NCI-H1105 treated with DMSO at 0.1 percent for 48 hours (cell line): ENCODE data around the gene LGALS1.
"Not testable (repeated sequence)": the region's sequence is repeated elsewhere in the genome, so short reads cannot be mapped to it uniquely, and the experiment has no call there.

Experiments
- DNase-seq: peaks from one replicate; lab custom pipeline; 2025; lab: John Stamatoyannopoulos, UW

LGALS1 gene

DNA sequence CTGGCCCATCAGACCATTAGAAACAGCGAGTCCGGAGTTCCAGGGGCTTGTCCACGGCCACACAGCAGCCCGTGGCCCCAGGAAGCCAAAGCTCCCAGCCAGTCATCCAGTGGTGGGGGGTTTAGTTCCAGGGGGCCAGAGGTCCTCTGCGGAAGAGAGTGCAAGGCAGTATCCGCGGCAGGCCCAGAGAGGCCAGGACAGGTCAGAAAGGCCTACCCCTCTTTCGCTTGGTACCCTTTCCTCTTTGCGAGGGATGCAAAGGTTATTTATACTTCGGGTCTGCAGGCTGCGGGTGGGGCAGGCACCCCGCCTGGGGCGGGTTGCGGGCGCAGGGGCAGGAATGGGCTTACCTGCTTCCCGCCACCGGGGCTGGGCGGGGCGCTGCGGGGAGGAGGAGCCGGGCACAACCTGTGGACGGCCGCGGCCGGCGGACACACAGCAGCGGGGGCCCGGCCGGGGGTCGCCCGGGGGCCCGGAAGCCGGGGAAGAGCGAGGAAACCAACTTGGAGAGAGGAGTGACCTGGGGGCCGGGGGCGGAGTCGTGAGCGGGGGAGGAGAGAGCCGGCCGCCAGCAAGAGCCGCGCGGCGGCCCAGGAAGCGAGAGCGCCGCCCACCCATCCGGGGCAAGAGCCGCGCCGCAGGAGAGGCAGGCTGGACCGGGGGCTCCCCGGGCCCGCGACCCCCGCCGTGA, 36.2 kb upstream of the LGALS1 start, which contains the start of gene SH3BP1:
TSS of gene SH3BP1 (plus strand) at position 600 of the 691 bp plus-strand sequence. CDS start 119 bp downstream, outside the sequence.
- peak; percentile 18 for DNase-seq

GRCh38 chr22:37639771-37640590, 35.5 kb upstream of the LGALS1 start:
- DNase-seq: no peak

DNA sequence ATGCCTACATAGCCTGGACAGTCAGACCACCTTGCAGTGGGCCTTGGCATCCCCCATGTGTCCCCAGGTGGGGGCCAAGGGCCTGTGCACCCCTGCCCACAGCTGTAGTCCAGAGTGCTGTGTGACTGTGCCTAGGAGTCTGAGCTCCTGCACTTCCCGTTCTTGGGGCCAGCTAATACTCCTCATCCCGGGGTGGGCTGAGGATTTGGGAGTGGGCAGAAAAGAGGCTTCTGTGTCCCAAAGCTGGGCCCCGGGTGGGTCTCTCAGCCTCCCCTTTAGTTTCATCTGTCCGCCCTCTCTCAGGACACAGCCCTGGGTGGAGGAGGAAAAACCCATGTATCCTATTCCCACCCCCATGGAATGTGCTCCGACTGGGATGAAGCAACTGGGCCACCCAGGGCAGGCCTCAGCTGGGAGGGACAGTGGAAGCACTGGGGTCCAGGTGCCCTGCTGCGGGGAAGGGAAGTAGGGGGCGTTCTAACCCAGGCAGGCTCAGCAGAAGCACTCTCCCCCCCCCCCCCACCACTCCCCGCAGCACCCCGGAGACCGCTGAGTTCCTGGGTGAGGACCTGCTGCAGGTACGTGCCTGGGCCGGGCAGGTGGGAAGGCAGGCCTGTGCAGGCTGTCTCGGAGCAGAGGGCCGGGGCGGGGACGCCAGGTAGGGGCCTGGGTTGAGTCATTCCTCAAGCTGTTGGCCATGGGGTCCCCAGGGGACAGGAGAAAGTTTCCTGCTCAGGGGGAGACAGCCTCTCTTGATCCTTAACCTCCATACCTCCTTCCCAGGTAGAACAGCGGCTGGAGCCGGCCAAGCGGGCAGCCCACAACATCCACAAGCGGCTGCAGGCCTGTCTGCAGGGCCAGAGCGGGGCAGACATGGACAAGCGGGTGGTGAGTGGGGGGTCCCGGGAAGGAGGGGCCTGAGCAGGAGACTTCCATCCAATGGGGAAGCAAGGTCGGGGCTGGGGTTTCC, 34.6 kb upstream of the LGALS1 start:
- no peak for DNase-seq

GRCh38 chr22:37641561-37641949, 33.9 kb upstream of the LGALS1 start:
- no peak for DNase-seq

- peak; percentile 44 for DNase-seq
These were observed 32.1 kb upstream of the LGALS1 start for GRCh38 chr22:37643225-37643847.

DNA sequence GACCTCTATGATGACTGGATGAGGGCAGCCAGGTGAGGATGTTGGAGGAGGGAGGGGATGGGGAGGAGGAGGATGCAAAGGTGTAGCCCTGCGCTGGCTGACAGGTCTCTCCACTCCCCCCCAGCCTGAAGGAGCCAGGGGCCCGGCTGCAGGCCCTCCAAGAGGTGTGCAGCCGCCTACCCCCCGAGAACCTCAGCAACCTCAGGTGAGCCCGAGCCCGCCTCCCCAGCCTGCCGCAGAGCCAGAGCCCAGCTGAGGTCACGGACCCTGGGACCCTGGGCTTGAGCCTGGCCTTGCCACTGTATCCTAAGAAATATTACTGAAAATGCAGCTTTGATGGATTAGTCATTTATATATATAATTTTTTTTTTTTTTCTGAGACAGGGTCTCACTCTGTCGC, 28.1 kb upstream of the LGALS1 start:
- DNase-seq: no peak

DNA sequence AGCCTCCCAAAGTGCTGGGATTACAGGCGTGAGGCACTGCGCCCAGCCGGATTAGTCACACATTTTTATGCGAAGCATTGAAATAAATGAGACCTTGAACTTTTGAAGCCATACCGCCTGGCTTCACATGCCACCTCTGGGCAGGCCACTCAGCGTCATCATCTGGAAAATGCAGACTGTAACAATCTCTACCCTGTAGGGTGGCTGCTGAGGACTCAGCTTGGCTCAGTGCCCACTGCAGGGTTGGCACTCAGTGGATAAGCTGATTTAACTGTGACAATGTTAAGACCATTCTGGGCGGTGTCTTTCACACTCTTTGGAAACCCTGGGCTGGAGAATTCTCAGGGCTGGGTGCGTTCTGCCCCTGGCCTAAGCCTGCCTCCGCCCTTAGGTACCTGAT, 27.5 kb upstream of the LGALS1 start:
- no peak for DNase-seq

- no peak for DNase-seq
These were observed 24.8 kb upstream of the LGALS1 start for GRCh38 chr22:37650463-37651136.

DNA sequence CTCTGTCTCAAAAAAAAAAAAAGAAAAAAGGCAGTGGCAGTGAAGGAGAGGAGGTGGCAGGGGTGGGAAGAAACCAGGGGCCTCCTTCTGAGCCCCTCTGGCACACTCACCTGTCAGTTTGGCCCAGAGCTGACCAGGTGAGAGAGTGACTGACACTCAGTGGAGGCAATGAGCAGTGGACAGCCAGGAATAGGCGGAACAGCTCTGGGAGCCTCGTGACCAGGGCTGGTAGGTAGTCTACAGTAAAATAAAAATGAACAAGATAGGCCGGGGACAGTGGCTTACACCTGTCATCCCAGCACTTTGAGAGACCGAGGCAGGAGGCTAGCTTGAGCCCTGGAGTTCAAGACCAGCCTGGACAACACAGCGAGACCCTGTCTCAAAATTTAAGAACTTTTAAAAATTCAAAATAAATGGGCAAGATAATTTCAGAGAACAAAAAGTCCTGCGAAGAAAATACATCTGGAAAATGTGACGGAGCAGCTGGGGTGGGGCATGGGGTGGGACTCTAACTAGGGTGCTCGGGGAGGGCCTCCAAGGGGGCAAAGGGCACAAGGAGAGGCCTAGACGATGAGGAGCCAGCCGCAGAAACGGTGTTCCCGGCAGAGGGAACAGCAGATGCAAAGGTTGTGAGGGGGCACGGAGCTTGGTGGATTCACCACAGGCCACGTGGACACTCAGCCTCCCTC, 20.7 kb upstream of the LGALS1 start:
- no peak for DNase-seq

DNA sequence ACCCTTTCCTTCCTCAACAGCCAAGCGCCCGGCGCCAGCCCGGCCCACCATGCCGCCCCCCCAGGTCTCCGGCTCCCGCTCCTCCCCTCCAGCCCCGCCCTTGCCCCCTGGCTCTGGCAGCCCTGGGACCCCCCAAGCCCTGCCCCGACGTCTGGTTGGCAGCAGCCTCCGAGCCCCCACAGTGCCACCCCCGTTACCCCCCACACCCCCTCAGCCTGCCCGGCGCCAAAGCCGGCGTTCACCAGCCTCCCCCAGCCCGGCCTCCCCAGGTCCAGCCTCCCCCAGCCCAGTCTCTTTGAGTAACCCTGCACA, 20.2 kb upstream of the LGALS1 start:
- no peak for DNase-seq

GRCh38 chr22:37656583-37656982, 18.9 kb upstream of the LGALS1 start:
- not testable (repeated sequence) for DNase-seq

DNA sequence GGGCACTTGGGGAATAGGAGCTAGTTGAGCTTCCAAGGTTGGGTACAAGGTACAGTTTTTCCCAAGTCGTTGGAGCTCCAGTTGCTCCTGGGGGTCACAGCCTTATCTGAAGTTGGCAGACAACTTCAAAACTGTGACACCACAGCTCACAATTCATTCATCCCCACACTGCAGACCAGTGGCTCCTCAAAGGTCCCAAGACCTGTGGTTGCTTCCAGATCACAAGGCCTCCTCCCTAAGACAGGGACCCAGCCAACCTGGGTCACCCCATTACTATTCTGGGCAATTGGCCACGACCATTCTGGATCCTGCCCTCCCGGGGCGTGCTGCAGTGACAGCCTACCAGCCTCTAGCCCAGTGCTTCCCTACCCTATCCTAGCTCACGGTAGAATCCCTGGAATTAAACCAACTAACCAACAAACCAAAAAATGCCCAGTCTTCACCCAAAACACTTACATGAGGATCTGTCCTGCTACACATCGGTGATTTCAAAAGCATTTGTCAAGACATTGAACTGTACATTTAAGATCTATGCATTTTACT, 17.8 kb upstream of the LGALS1 start:
- no peak for DNase-seq

- DNase-seq: peak; percentile 99
These were observed 17.0 kb upstream of the LGALS1 start, which contains the start of gene PDXP for GRCh38 chr22:37658133-37659065. PDXP (plus strand) TSS chr22:37658723; CDS start chr22:37658783, 60 bp downstream.

DNA sequence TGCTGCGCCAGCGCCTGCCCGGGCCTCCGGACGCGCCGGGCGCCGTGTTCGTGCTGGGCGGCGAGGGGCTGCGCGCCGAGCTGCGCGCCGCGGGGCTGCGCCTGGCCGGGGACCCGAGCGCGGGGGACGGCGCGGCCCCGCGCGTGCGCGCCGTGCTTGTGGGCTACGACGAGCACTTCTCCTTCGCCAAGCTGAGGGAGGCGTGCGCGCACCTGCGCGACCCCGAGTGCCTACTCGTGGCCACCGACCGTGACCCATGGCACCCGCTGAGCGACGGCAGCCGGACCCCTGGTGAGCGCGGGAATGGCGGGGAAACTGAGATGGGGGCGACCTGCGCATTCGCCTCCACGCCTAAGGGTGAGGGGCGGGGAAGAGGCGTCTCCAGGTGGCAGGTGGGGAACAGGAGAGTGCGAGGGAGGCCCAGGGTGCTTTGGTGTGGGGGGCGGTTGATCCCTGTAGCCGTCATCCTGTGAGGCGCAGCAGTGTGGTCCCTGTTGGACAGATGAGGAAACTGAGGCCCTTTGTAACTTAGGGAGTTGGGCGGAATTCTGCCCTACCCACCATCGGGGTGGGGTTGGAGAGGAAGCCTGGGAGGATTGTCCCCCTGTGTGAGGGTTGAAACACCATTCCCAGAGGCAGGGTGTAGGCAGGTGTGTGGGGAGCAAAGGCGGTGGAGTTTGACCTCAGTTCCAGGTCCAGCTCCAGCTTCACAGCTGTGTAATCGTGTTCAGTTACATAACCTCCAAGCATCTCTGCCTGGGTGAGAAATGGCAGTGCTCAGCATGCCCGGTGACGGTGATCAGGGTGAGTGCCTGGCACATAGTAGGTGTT, 16.2 kb upstream of the LGALS1 start:
- DNase-seq: no peak

DNA sequence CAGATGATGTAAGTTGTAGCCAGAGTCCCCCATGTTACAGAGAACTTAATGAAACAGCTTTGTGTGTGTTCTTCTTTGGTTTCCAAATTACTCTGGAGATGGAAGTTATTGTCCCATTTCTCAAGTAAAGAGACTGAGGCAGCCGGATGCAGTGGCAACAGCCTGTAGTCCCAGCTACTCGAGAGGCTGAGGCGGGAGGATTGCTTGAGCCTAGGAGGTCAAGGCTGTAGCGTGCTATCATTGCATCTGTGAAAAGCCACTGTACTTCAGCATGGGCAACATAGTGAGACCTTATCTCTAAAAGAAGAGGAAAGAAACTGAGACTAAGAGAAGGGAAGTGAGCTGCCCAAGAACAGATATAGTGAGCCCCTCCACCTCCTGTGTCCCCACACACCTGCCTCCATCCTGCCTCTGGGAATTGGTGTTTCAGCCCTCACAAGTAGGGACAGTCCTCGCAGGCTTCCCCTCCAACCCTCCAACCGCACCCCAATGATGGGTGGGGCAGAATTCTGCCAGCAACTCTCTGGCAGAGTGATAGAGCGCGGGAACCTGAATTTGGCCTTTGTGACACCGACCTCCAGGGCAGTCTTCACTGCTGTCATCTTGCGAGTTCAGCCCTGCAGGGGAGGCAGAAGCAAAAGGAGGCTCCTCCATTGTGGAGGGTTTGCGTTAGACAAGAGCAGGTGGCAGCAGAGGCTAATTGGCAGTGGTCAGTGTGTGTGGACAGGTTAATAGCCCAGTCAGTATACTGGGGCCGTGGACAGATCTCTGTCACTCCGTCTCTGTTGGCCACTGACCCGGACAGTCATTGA, 15.3 kb upstream of the LGALS1 start:
- no peak for DNase-seq

- DNase-seq: no peak
These were observed 14.8 kb upstream of the LGALS1 start for GRCh38 chr22:37660709-37661045.

GRCh38 chr22:37661160-37661924, 14.1 kb upstream of the LGALS1 start:
- peak; percentile 3 for DNase-seq
